Choroid plexus epithelial cell (primary cell): ENCODE measurements around the gene ADCK1.

Source experiments
- DNase-seq: peaks from one replicate; pipeline ENCODE4 v3.0.0-alpha.2; 2010; ENCODE audit warnings: low read depth
- H3K4me3 ChIP-seq: 2 replicates; pipeline ENCODE4 v1.5.1; 2011; ENCODE audit warnings: low read depth, mild to moderate bottlenecking, control low read depth, low read length, moderate library complexity
- TF ChIP-seq, protein P1 (sequence below): conservative IDR thresholded peaks from 2 replicates; pipeline ENCODE4 v1.5.1; 2011; ENCODE audit warnings: low read depth, mild to moderate bottlenecking, control low read depth, inconsistent platforms, low read length, moderate library complexity

The ADCK1 gene

DNA sequence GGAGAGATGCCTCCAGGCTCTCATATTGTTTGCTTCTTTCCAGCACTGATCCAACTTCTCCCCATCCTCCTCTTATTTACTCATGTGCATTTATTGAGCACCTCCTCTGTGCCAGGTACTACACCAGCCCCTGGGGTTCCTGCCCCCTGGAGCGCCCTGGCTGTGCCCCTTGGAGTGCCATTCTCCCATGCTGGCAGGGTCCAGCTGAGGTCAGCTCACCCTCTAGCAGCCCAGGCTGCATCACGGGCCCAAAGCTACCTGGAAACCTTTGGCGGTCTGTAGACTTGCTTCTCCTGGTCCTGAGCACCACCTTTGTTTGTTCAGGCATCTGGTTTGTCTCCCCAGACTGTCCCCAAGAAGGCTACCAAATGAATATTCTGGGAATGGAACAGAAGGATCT lies 67.0 kb downstream of the ADCK1 start:
- no peak for DNase-seq
- TF ChIP-seq, protein P1, sequence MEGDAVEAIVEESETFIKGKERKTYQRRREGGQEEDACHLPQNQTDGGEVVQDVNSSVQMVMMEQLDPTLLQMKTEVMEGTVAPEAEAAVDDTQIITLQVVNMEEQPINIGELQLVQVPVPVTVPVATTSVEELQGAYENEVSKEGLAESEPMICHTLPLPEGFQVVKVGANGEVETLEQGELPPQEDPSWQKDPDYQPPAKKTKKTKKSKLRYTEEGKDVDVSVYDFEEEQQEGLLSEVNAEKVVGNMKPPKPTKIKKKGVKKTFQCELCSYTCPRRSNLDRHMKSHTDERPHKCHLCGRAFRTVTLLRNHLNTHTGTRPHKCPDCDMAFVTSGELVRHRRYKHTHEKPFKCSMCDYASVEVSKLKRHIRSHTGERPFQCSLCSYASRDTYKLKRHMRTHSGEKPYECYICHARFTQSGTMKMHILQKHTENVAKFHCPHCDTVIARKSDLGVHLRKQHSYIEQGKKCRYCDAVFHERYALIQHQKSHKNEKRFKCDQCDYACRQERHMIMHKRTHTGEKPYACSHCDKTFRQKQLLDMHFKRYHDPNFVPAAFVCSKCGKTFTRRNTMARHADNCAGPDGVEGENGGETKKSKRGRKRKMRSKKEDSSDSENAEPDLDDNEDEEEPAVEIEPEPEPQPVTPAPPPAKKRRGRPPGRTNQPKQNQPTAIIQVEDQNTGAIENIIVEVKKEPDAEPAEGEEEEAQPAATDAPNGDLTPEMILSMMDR: no peak

DNA sequence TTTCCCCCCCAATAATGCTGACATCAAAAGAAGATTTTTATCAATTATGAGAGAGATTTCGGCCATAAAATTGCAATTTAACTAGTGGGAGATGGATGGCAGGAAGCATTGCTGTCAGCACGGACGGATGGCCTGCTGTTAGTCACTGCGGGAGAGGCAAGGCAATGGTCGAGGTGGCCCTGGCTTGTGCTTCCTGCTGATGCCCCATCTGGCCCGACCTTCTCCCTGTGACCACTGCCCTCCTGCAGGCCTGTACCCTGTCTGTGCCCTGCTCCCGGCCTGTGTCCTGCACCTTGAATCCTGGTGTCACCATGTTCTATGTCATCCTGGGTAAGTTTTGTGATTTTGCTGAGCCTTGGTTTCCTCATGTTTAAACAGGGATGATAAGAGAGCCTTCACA lies 67.6 kb downstream of the ADCK1 start:
- no peak for DNase-seq
- TF ChIP-seq, protein P1: no peak
- no peak overlapping the region for H3K4me3 ChIP-seq

More for the DNA sequence above, 67.0 kb downstream of the ADCK1 start:
- H3K4me3 ChIP-seq: no peak overlapping the region

DNA sequence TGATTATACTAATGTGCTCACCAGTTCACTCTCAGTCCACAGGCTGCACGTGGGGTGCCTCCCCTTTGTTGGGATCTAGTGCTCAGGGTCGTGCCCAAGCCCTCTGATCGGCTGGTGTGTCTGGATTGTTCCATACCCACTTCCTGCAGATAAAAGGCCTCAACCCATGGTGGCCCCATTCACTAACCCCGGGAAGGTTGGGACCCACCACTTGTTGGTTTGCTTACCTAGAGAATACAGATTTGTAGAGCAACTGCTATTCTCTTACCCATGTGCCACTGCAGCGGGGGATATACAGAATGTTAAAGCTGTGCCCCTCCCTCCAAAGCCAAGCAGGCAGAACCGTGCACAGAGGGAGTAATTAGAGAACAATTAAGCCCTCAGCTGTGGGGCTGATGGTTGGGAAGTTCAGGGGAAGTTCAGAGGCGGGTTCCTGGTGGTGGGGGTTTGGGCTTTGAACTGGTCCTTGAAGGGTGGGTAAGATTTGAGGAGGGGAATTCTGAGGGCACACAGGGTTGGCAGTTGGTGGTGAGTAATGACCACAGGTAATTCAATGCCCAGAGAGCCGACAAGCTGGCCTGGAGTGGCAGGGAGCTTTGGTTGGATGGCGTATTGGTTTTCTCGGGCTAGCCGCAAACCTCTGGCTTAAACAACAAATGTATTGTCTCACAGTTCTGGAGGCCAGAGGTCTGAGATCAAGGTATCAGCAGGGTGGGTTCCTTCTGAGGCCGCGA lies 68.8 kb downstream of the ADCK1 start:
- H3K4me3 ChIP-seq: no peak overlapping the region
- TF ChIP-seq, protein P1: no peak
- DNase-seq: no peak

DNA sequence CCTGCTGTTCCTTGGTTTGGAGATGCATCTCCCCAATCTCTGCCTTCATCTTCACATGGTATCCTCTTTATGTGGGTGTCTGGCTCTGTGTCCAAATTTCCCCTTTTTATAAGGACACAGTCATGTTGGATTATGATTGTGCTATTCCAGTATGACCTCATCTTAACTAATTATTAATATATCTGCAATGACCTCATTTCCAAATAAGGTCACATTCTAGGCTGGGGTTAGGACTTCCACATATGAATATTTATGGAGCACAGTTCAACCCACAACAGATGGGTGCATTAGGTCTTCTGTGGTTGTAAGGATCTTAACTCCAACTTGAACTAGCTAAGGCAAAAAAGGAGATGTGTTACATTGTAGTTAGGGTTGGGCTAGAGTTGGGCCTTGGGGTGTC lies 69.4 kb downstream of the ADCK1 start:
- no peak for DNase-seq
- H3K4me3 ChIP-seq: no peak overlapping the region
- TF ChIP-seq, protein P1: no peak

DNA sequence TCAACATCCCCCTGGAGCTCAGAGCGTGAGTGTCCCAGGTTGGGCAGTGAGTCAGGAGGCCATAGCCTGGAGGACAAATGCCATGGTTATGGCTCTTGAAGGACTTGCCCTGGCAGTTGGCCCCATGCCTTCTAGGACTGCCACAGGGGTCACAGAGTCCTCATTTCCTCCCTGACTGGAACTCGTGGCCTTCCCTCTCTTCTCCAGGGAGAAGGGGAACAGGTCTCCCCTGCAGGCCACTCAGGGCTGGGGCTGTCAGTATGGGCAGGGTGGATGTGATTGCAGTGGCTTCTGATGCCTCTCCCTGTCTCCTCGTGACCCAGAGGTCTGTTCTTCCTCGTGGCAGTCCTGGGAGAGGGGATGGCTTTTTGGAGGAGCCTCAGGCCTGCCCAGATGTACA lies 70.7 kb downstream of the ADCK1 start:
- TF ChIP-seq, protein P1: no peak
- no peak for DNase-seq
- H3K4me3 ChIP-seq: no peak overlapping the region

DNA sequence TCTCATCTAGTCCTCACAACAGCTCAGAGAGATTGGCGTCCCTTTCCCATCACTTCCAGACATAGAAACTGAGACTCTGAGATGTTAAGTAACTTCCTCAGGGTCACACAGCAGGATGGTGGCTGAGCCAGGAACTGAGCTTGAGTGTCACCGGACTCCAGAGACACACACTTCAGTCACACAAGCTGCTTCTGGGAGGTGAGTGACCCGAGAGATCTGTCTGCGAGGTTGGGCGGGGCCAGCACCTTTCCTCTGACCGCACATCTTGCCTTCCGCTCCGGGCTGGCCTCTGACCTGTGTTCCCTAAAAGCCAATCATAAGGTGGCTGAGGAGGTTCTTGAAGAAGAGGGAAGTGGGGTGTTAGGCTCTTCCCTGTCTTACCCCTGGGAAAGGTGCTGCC lies 72.2 kb downstream of the ADCK1 start:
- no peak for DNase-seq
- TF ChIP-seq, protein P1: no peak
- no peak overlapping the region for H3K4me3 ChIP-seq

DNA sequence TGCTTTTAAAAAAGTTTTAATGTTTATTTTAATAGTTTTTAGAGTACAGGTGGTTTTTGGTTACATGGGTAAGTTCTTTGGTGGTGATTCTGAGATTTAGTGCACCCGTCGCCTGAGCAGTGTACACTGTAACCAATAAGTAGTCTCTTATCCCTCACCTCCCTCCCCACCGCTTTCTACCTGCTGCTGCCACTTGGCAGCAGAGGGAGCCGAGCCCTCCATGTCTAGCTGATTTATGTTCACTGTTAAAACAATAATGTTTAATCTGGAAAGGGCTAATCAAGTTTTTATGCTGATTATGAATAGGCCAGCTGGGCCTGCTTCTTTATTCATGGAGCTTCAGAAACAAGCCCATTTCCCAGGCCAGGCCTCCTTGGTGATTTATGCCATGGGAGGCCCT lies 73.1 kb downstream of the ADCK1 start:
- TF ChIP-seq, protein P1: no peak
- no peak overlapping the region for H3K4me3 ChIP-seq
- DNase-seq: no peak
